PC-9 (cell line): ENCODE results near the gene ZNF474. TPM values are rescaled to one million over a fixed set of nuclear protein-coding genes. Genes with fewer than 3 reads are reported as not detected.

Experiments
- BruUV-seq: library from RNA; stranded (reverse); fragments of 400-500 nt; replicated peaks from 2 replicates; lab custom pipeline; 2021; lab: Mats Ljungman, UMichigan
- CTCF ChIA-PET: fragments of 300-600 bp; sonication (Branson Sonifier 250); formaldehyde crosslinking; loops from one replicate; lab custom pipeline; 2022; ENCODE audit warnings: antibody characterized with exemption; lab: Charles Lee
- POLR2A ChIA-PET: fragments of 300-600 bp; sonication (Branson Sonifier 250); formaldehyde crosslinking; loops from one replicate; lab custom pipeline; 2022; ENCODE audit warnings: antibody characterized with exemption; ENCODE audit not compliant: unreplicated experiment; lab: Charles Lee
- DNase-seq, 2 experiments: peaks; one replicate each; pipeline versions ENCODE4 v3.0.0 to v3.0.0-alpha.2; 2015 to 2022; ENCODE audit warnings: mixed read lengths in 1 of 2
- H2AFZ ChIP-seq: fragments of 200-600 bp; sonication (generic); 2 replicates; pipeline ENCODE4 v1.8.1; 2017; ENCODE audit warnings: antibody characterized with exemption
- H3F3A ChIP-seq: fragments of 200-600 bp; sonication (generic); 2 replicates; pipeline ENCODE4 v1.8.1; 2017; ENCODE audit warnings: antibody characterized with exemption, mild to moderate bottlenecking, low read depth; ENCODE audit not compliant: insufficient read depth
- H3K27ac ChIP-seq: fragments of 200-600 bp; sonication (generic); 2 replicates; pipeline ENCODE4 v1.6.1; 2016; ENCODE audit warnings: mixed run types
- H3K27me3 ChIP-seq: fragments of 200-600 bp; sonication (generic); 2 replicates; pipeline ENCODE4 v1.6.1; 2016; ENCODE audit warnings: low read depth, mixed run types; ENCODE audit not compliant: insufficient read depth
- H3K36me3 ChIP-seq: fragments of 200-600 bp; sonication (generic); 2 replicates; pipeline ENCODE4 v1.6.1; 2016; ENCODE audit warnings: low read depth, mixed run types
- H3K4me1 ChIP-seq: fragments of 200-600 bp; sonication (generic); replicated peaks from 2 replicates; pipeline ENCODE4 v1.6.1; 2016; ENCODE audit warnings: mixed run types; ENCODE audit not compliant: insufficient read depth
- H3K4me2 ChIP-seq: fragments of 200-600 bp; sonication (generic); 2 replicates; pipeline ENCODE4 v1.6.1; 2017; ENCODE audit warnings: mixed run types
- H3K4me3 ChIP-seq: fragments of 200-600 bp; sonication (generic); 2 replicates; pipeline ENCODE4 v1.6.1; 2016; ENCODE audit warnings: mixed run types
- H3K79me2 ChIP-seq: fragments of 200-600 bp; sonication (generic); 2 replicates; pipeline ENCODE4 v1.6.1; 2017; ENCODE audit warnings: low read depth, mixed run types
- H3K9me2 ChIP-seq: fragments of 200-600 bp; sonication (generic); 2 replicates; pipeline ENCODE4 v1.8.1; 2017; ENCODE audit warnings: mild to moderate bottlenecking; ENCODE audit not compliant: insufficient read depth
- H3K9me3 ChIP-seq: fragments of 200-600 bp; sonication (generic); 2 replicates; pipeline ENCODE4 v1.8.1; 2016; ENCODE audit warnings: low read depth; ENCODE audit not compliant: insufficient read depth
- H4K20me1 ChIP-seq: fragments of 200-600 bp; sonication (generic); 2 replicates; pipeline ENCODE4 v1.8.1; 2017; ENCODE audit not compliant: insufficient read depth
- EZH2 ChIP-seq: fragments of 200-600 bp; sonication (generic); IDR thresholded peaks from 2 replicates; pipeline ENCODE4 v1.8.0; 2017; ENCODE audit warnings: antibody characterized with exemption, low read depth
- intact Hi-C: fragments of 100-400 bp; cut with micrococcal nuclease; formaldehyde crosslinking; loops from one replicate; pipeline ENCODE4 v1.10.0; 2022; ENCODE audit not compliant: unreplicated experiment
- total RNA-seq: library from RNA; stranded (reverse); gene quantifications from 2 replicates; pipeline ENCODE4 v1.2.3, GENCODE V29; 2021
- TF ChIP-seq, protein P1 (sequence below): fragments of 200-600 bp; sonication (generic); conservative IDR thresholded peaks from 2 replicates; pipeline ENCODE4 v1.6.1; 2017; ENCODE audit warnings: mixed run types, antibody characterized with exemption, mild to moderate bottlenecking, moderate library complexity

The ZNF474 gene
- total RNA-seq, 1 experiment from 2014 or later: not detected

- no peaks in the 10 kb centered on the region for H3K9me3 ChIP-seq
Observed at GRCh38 chr5:122097391-122097790, 32.0 kb upstream of the ZNF474 start.

DNA sequence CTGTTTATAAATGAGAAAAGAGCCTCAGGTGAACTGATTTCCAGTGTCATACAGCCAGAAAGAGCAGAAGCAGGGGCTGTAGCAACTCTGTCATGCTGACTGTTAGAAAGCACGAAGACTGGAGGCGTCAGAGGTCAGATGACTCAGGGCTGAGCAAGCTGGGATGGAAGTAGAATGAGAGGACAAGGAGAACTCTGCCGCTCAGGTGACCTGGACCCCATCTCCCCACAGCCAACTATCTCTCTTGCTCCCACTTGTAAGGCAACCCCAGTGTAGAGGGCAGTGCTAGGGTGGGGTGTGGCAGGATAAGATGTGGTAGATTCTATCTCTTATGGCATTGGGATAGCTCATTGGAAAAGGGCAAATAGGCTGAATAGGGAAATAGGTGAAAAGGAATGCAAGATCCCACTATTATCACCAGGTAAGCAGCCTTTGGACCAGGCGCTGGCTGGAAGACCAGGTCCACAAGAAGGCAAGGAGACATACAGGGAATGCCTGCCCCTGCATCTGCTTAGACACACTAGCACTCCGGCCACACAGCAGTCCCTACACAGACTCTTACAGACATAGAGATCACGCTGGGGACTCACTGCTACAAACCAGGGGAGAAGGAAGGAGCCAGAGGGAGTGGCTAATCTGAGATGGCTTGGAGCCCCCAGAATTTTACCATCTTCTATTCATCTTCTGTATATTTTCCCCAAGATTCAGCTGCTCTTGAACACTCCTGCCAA, 30.1 kb upstream of the ZNF474 start:
- POLR2A ChIA-PET: interaction anchor here (0.6 kb wide), 1 partner anchor 130 kb away, joined by 12 read pairs; no protein-coding TSS in a partner anchor
- TF ChIP-seq, protein P1, sequence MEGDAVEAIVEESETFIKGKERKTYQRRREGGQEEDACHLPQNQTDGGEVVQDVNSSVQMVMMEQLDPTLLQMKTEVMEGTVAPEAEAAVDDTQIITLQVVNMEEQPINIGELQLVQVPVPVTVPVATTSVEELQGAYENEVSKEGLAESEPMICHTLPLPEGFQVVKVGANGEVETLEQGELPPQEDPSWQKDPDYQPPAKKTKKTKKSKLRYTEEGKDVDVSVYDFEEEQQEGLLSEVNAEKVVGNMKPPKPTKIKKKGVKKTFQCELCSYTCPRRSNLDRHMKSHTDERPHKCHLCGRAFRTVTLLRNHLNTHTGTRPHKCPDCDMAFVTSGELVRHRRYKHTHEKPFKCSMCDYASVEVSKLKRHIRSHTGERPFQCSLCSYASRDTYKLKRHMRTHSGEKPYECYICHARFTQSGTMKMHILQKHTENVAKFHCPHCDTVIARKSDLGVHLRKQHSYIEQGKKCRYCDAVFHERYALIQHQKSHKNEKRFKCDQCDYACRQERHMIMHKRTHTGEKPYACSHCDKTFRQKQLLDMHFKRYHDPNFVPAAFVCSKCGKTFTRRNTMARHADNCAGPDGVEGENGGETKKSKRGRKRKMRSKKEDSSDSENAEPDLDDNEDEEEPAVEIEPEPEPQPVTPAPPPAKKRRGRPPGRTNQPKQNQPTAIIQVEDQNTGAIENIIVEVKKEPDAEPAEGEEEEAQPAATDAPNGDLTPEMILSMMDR: no peak
- no peak for TF ChIP-seq EZH2
- Histone ChIP-seq H3F3A (no peaks in the 10 kb centered on the region), H3K9me3 (no peaks in the 10 kb centered on the region), H3K4me3 (no peak overlapping the region), H3K36me3 (no peaks in the 10 kb centered on the region), H3K27ac (peak overlapping the region; percentile 65), H2AFZ (no peak overlapping the region), H3K27me3 (no peaks in the 10 kb centered on the region), H4K20me1 (no peaks in the 10 kb centered on the region), H3K4me1 (peaks cover 13% of the 10 kb centered on the region), H3K9me2 (no peaks in the 10 kb centered on the region), H3K79me2 (no peaks in the 10 kb centered on the region), H3K4me2 (peak overlapping the region; percentile 58)
- intact Hi-C loops: loop anchor here (10.0 kb wide), 1 partner anchor 56 kb away; no protein-coding TSS in a partner anchor
- BruUV-seq: TSS peak; percentile 78
- DNase-seq: peak; percentile 41 to 68
- CTCF ChIA-PET: interaction anchor here (0.8 kb wide), 1 partner anchor 57 kb away, joined by 3 read pairs; no protein-coding TSS in a partner anchor

More at GRCh38 chr5:122097391-122097790, 32.0 kb upstream of the ZNF474 start:
- no peak for TF ChIP-seq EZH2
- TF ChIP-seq, protein P1: no peak
- intact Hi-C loops: loop anchor here (10.0 kb wide), 1 partner anchor 57 kb away; no protein-coding TSS in a partner anchor
- Histone ChIP-seq H3K27me3 (no peaks in the 10 kb centered on the region), H4K20me1 (no peaks in the 10 kb centered on the region), H2AFZ (no peak overlapping the region), H3K79me2 (no peaks in the 10 kb centered on the region), H3K4me2 (no peak overlapping the region), H3K36me3 (no peaks in the 10 kb centered on the region), H3K4me1 (peaks cover 13% of the 10 kb centered on the region), H3K27ac (no peak overlapping the region), H3F3A (no peaks in the 10 kb centered on the region), H3K9me2 (no peaks in the 10 kb centered on the region), H3K4me3 (no peak overlapping the region)
- BruUV-seq: no TSS peak
- CTCF ChIA-PET: no interaction called here
- no peak for DNase-seq
- POLR2A ChIA-PET: no interaction called here

GRCh38 chr5:122101636-122102285, 27.6 kb upstream of the ZNF474 start:
- no peaks in the 10 kb centered on the region for H3K36me3 ChIP-seq
- H3K9me3 ChIP-seq: no peaks in the 10 kb centered on the region
- H3K27ac ChIP-seq: no peak overlapping the region
- no peaks in the 10 kb centered on the region for H4K20me1 ChIP-seq
- intact Hi-C loops: loop anchor here (1.0 to 10.0 kb wide), 2 partner anchors 132 to 1287 kb away; no protein-coding TSS in a partner anchor
- no peak overlapping the region for H2AFZ ChIP-seq
- TF ChIP-seq, protein P1: peak; percentile 74
- TF ChIP-seq EZH2: no peak
- peaks cover 13% of the 10 kb centered on the region for H3K4me1 ChIP-seq
- no peaks in the 10 kb centered on the region for H3K27me3 ChIP-seq
- DNase-seq: peak in 1 of 2 experiments; percentile 45
- H3K4me3 ChIP-seq: no peak overlapping the region
- H3K79me2 ChIP-seq: no peaks in the 10 kb centered on the region
- BruUV-seq: no TSS peak
- POLR2A ChIA-PET: no interaction called here
- CTCF ChIA-PET: interaction anchor here (0.6 to 1.2 kb wide), 3 partner anchors 28 to 133 kb away, joined by 3 to 8 read pairs (median 5); partner anchors contain the start of gene ZNF474
- no peak overlapping the region for H3K4me2 ChIP-seq
- no peaks in the 10 kb centered on the region for H3K9me2 ChIP-seq
- H3F3A ChIP-seq: no peaks in the 10 kb centered on the region
